Lung microvascular endothelial cell (primary cell): ENCODE results near the gene PGC. TPM values are rescaled to one million over a fixed set of nuclear protein-coding genes. Genes with fewer than 3 reads are reported as not detected.

ENCODE experiments used
- DNase-seq, 2 donors: peaks; one replicate each; pipeline versions ENCODE4 v3.0.0 to v3.0.0-alpha.2; 2010; ENCODE audit warnings: low read depth in 2 of 2
- total RNA-seq: library from RNA; depleted of rRNA; stranded (reverse); fragments of >200 nt; gene quantifications from 2 replicates; pipeline ENCODE4 v1.2.1, GENCODE V29; 2014

Gene PGC
- total RNA-seq, 1 donor from 2014 or later: not detected

GRCh38 chr6:41697861-41698781, 49.1 kb downstream of the PGC start:
- DNase-seq: peak; percentile 77 to 92

- no peak for DNase-seq
Measured at GRCh38 chr6:41696788-41697187, 50.4 kb downstream of the PGC start.

- DNase-seq: no peak
Measured at GRCh38 chr6:41695825-41696224, 51.4 kb downstream of the PGC start.

GRCh38 chr6:41694815-41695526, 52.2 kb downstream of the PGC start:
- no peak for DNase-seq

GRCh38 chr6:41693281-41694240, 53.6 kb downstream of the PGC start:
- DNase-seq: no peak

GRCh38 chr6:41692730-41693129, 54.5 kb downstream of the PGC start:
- no peak for DNase-seq

GRCh38 chr6:41692080-41692675, 55.0 kb downstream of the PGC start:
- DNase-seq: no peak

GRCh38 chr6:41691426-41692079, 55.6 kb downstream of the PGC start:
- DNase-seq: no peak

- no peak for DNase-seq
Measured at GRCh38 chr6:41690541-41691330, 56.5 kb downstream of the PGC start.

GRCh38 chr6:41689171-41690008, 57.8 kb downstream of the PGC start:
- DNase-seq: peak; percentile 26 to 32

- no peak for DNase-seq
Measured at GRCh38 chr6:41688256-41688965, 58.8 kb downstream of the PGC start.

GRCh38 chr6:41687501-41688175, 59.6 kb downstream of the PGC start:
- DNase-seq: no peak

Other genes with a start within 250 kb of the PGC start
- gene FOXP4, start 201.0 kb downstream of the PGC start, total RNA-seq: 3.3 and 4.6 TPM in 2 replicates
- gene MDFI, start 108.9 kb downstream of the PGC start, total RNA-seq: 44.0 and 49.5 TPM in 2 replicates
- 5.0 and 6.0 TPM in 2 replicates for gene TFEB, start 11.8 kb downstream of the PGC start, total RNA-seq
- 0.60 and 0.65 TPM in 2 replicates for gene FRS3, start 32.5 kb upstream of the PGC start, total RNA-seq
- gene PRICKLE4, start 33.4 kb upstream of the PGC start, total RNA-seq: 5.2 and 6.7 TPM in 2 replicates
- 42.5 and 61.2 TPM in 2 replicates for gene TOMM6, start 40.3 kb upstream of the PGC start, total RNA-seq
- gene USP49, start 148.0 kb upstream of the PGC start, total RNA-seq: 1.3 and 1.4 TPM in 2 replicates
- gene MED20, start 173.7 kb upstream of the PGC start, total RNA-seq: 19.4 and 22.6 TPM in 2 replicates
- 12.6 and 15.1 TPM in 2 replicates for gene BYSL, start 174.1 kb upstream of the PGC start, total RNA-seq
- 37.9 and 39.7 TPM in 2 replicates for gene CCND3, start 194.4 kb upstream of the PGC start, total RNA-seq